IPS-18c (cell line): ENCODE data around the gene LRRC51.

Source experiments
- H3K4me3 ChIP-seq: 2 replicates; pipeline ENCODE4 v1.7.0; 2013; ENCODE audit warnings: low read depth, mild to moderate bottlenecking, low read length, moderate library complexity; ENCODE audit not compliant: insufficient read depth
- H3K9me3 ChIP-seq: one replicate; pipeline ENCODE4 v1.6.1; 2013; ENCODE audit warnings: mild to moderate bottlenecking, low read length, moderate library complexity; ENCODE audit not compliant: control insufficient read depth, insufficient read depth

The LRRC51 gene, protein sequence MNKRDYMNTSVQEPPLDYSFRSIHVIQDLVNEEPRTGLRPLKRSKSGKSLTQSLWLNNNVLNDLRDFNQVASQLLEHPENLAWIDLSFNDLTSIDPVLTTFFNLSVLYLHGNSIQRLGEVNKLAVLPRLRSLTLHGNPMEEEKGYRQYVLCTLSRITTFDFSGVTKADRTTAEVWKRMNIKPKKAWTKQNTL

GRCh38 chr11:72080326-72081183 lies at the start of gene LRRC51, which contains the start of gene NUMA1:
TSS of gene LRRC51 (plus strand) at chr11:72080850. CDS start at chr11:72089084, 8,234 bp downstream.
TSS of gene NUMA1 (minus strand) at chr11:72080542. CDS start at chr11:72035943, 44,599 bp downstream.
- Histone ChIP-seq H3K4me3 (peak within 1 kb of the TSS; percentile 83), H3K9me3 (no peaks in the 10 kb centered on the region)

DNA sequence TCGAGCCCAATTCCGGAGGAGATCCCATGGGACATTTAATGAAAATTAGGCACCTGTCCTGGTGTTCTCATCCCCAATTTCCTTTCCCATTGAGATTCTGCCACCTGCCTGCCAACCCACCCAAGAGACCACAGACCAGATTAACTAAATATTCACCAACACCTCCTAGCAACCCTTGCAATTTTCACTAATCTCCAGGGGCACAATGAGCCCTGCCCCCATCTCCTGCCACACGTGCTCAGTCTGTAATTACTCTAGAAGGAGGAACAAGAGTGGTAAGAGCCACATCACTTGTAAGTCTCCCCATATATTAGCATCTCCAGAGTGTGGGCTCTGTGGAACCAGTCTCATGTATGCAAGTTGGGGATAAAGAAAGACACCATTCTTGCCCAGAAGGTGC lies 44.0 kb upstream of the LRRC51 start:
- H3K4me3 ChIP-seq, result no peak overlapping the region
- no peaks in the 10 kb centered on the region for H3K9me3 ChIP-seq

DNA sequence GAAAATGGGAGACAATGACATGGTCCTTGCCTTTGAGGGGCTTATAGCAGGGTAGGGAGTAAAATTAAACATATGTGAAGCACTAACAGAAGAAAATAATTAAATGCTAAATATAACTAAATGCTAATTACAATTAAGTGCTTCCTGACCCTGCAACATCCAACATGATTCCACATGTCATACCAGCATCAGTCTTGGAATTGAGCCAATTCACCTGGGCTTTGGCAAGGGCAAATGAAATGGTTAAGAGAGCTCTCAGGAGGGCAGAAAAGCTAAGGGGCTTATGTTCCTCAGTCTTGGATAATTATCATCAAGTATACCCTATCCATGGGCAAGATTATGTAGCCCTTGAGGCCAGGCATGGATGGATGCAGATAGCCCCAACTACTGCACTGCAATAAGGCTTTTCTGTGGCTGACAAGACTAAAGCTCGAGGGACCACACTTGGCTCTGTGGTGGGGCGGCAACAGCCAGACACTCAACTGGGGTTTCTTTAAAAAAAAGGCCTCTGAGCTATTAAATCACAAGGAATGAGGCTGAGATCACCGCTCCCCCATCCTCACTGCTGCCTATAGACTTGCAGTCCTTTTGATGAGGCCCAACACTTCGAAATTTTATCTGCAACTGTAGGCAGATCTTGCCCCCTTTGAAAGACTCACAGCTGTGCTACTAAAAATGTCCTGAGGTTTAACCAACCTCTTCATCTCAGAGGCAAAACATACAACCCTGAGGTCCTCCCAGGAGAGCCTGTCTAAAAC lies 42.9 kb upstream of the LRRC51 start:
- no peak overlapping the region for H3K4me3 ChIP-seq

DNA sequence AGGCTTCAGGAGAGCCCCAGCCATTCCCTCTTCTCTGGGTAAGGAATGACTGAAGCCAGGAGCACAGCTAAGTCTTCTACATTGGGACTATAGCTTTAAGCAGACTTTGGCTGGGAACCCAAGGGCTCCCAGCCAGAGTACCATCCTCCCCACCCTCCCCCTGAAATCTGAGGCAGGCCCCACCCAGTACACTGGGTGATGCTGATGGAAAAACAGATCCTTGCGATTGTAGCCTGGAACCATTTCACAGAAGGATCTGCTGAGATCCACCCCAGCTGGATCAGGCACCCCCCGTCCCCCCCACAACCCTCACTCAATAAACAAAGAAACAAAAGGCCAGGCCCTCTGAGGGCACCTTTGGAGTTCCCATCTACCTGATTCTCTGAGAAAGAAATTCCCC lies 42.2 kb upstream of the LRRC51 start:
- Histone ChIP-seq H3K4me3 (peak overlapping the region; percentile 17; the same call in 1 of the 2 replicates), H3K9me3 (no peaks in the 10 kb centered on the region)

More for the DNA sequence above, 42.9 kb upstream of the LRRC51 start:
- no peaks in the 10 kb centered on the region for H3K9me3 ChIP-seq

GRCh38 chr11:72039031-72039855 lies 41.4 kb upstream of the LRRC51 start:
- Histone ChIP-seq H3K4me3 (peak overlapping the region; percentile 54; the same call in 1 of the 2 replicates), H3K9me3 (no peaks in the 10 kb centered on the region)

DNA sequence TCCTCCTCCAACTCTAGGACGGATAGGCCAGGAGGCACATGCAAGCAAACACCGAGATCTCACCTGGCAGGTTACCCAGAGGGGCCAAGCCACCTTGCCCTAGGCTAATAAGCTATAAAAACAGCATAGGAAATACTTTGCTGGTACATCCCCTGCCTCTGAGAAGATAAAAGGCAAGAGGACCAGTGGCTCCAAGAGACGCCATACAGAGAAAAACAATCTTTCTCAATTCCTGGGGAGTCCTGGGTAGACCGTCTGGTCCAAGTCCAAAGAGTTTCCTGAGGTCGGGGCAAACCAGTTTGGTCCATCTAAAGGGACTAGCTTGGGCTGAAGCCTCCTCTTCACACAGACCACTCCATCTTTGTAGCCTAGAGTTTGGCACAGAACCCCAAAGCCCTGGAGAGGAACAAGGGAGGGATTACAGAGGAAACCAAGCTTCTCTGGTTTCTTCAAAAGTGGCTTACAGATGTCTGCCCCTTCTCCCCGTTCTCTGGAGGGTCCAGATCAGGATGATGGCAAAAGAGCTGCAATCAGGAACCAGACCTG lies 40.7 kb upstream of the LRRC51 start:
- H3K9me3 ChIP-seq, result no peaks in the 10 kb centered on the region
- peak overlapping the region; percentile 54; the same call in 1 of the 2 replicates for H3K4me3 ChIP-seq

DNA sequence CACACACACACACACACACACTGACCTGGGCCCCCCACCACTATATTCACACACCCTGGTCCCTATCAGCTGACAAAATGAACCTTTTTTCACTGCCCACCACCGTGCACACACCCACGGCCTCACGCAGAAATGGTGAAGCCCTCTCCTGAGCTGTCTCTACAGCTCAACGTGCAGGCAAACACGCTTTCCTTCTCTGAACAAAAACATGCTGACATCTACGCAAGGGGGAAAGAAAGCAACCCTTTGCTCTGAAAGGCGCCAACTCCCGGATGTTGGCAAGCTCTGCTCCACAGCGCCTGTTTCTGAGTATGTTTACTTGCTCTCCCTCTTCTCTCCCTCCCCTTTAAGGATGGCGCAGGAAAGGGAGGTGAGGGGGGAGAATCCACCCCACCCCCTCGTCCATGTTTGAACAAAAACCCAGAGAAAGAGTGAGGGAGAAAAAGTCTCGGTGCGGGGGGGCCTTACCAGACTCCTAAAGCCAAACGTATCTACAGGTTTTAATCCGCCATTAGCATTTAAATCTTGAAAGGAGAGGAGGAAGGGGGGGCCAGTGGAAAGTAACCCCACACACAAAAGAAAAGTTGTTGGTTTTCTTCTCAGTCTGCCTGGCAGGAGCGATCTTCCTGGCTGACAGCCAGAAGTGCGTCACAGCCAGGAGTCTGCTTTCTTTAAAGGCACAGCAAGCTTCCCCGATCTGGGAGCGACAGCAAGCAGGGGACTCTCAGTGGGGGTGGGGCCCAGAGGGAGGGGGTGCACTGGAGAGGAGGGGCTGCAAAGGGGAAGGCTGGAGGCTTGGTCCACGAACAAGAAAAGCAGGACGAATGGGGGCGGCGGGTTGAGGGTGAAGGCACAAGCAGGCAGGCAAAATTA lies 39.9 kb upstream of the LRRC51 start:
- Histone ChIP-seq H3K9me3 (no peaks in the 10 kb centered on the region), H3K4me3 (peak overlapping the region; percentile 54)

DNA sequence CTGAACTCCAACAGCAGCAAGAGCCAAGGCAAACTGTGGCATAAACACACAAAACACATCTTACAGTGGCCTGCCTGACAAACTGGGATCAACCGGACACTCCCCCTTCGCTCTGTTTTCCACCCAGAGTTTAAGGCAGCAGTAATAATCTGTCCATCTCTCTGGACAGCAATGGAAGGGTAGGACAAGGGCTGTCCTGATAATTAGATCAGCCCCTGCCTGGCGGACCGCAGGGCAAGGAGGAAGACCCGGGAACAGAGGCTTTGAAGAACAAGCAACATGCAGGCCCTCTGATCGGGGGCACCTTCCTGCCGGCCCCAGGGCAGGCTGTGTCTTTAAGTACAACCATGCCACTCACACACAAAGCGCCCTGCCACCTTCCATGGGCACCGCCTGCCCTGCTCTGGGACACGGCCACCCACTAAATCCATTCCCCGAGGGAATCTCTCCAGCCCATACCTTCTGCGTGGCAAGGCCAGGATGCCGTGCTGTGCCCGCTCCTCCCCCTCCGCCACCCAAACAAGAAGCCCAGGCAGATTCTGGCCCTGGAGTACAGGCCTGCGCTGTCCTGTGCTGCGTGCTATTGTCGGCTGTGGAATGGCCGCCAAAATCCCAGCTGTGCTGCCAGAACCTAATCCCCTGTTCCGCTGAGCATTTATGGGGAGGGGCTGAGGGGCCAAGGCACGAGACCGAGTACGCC lies 39.1 kb upstream of the LRRC51 start:
- H3K9me3 ChIP-seq, result no peaks in the 10 kb centered on the region
- H3K4me3 ChIP-seq, result peak overlapping the region; percentile 54

- no peaks in the 10 kb centered on the region for H3K9me3 ChIP-seq
- peak overlapping the region; percentile 54 for H3K4me3 ChIP-seq
These were observed 38.4 kb upstream of the LRRC51 start for GRCh38 chr11:72042064-72042745.

- H3K9me3 ChIP-seq, result no peaks in the 10 kb centered on the region
These were observed 34.8 kb upstream of the LRRC51 start for GRCh38 chr11:72045849-72046248.

GRCh38 chr11:72048766-72049460 lies 31.7 kb upstream of the LRRC51 start:
- Histone ChIP-seq H3K9me3 (no peaks in the 10 kb centered on the region), H3K4me3 (no peak overlapping the region)

More at GRCh38 chr11:72045849-72046248, 34.8 kb upstream of the LRRC51 start:
- H3K4me3 ChIP-seq, result no peak overlapping the region

DNA sequence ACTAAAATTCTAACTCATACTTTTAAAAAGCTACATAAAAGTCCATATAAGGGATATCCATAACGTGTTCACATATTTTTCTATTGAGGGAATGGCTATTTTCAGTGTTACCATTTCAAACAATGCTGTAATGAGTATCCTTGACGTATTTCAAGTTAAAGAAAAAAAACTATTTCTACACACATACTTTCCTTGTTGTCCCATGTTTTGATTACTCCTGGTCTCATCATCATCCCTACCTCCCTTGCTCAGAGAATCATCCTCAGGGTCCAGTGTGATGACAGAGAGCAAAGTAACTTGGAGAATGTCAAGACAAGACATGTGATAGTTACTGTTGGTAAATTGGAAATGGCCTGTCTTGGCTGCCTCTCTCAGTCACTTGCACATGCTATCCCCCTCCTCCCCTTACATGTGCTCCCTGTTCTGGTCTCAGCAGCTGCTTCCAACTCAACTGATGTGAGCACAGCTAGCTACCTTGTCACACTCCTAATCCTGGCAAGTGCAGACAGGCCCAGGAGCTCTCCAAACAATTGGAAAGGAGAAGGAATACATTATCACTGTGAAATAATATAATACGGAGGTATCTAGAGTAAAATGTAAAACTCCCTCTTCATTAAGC lies 22.1 kb upstream of the LRRC51 start:
- H3K9me3 ChIP-seq, result no peaks in the 10 kb centered on the region
- H3K4me3 ChIP-seq, result no peak overlapping the region

GRCh38 chr11:72061739-72062396 lies 18.8 kb upstream of the LRRC51 start:
- H3K4me3 ChIP-seq, result no peak overlapping the region
- H3K9me3 ChIP-seq, result no peaks in the 10 kb centered on the region
